ENCODE data around the gene PRR15L.
"Not testable (repeated sequence)": the region's sequence is repeated elsewhere in the genome, so short reads cannot be mapped to it uniquely, and the experiment has no call there.

Gene PRR15L

GRCh38 chr17:47929218-47930000 is 28.3 kb downstream of the PRR15L start:
- DNase-seq: no peak

- no peak for DNase-seq
Observed at GRCh38 chr17:47928415-47928814, 29.3 kb downstream of the PRR15L start.

GRCh38 chr17:47927821-47928400 is 29.8 kb downstream of the PRR15L start:
- no peak for DNase-seq

DNA sequence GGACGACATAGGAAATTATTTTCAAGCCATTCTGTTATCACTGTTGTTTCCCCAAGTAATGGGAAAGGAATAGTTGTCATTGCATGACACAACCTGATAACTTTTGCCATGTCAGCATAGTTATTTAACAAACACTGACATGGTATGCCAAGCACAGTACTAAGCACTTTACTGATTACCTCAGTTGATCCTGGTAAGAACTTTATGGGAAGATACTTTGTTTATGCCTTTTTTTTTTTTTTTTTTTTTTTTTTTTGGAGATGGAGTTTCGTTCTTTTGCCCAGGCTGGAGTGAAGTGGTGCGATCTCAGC is 32.0 kb downstream of the PRR15L start:
- no peak for DNase-seq

GRCh38 chr17:47924785-47925677 is 32.7 kb downstream of the PRR15L start:
- no peak for DNase-seq

- not testable (repeated sequence) for DNase-seq
Observed at GRCh38 chr17:47919889-47920288, 37.8 kb downstream of the PRR15L start.

DNA sequence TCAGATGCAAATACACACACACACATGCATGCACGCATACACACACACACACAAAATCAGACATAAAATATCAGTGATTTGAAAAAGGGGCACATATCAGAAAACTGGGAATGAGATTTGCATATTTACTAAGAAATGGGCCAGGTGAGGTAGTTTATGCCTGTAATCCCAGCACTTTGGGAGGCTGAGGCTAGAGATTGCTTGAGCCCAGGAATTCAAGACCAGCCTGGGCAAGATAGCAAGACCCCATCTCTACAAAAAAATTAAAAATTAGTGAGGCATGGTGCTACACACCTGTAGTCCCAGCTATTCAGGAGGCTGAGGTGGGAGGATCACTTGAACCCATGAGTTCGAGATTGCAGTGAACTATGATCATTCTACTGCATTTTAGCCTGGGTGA is 38.7 kb downstream of the PRR15L start:
- no peak for DNase-seq

DNA sequence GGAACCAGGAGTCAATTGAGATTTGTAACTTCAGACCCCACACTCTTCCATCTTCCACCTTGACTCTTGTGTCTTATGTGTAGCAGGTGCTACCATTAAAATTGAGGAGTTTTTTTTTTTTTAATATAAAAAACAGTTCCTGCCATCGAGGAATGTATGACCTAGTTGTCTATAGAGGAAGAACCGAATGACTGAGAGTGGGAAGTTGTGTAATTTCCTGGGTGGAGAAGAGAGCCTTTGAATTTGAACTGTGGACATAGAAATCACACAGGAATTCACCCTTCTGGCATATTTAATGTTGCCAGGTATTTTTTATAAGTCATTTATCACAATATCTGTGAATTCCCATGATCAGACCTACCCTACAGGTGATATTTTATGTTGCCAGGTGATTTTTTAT is 39.7 kb downstream of the PRR15L start:
- no peak for DNase-seq

DNA sequence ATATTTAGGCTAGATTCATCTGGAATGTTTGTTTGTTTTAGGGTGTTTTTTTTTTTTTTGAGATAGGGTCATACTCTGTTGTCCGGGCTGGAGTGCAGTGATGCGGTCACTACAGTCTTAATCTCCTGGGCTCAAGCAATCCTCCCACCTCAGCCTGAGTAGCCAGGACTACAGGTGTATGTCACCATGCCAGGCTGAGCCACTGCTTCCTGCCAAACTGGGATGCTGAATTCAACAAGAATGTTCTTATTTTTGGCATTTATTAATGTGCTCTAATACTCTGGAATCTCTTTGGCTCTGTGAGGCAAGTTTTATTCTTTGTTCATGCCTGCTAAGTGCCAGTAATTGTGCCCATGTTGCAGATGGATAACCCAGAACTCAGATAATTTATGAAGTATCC is 40.1 kb downstream of the PRR15L start:
- no peak for DNase-seq

- no peak for DNase-seq
Observed at GRCh38 chr17:47916489-47917208, 41.0 kb downstream of the PRR15L start.

DNA sequence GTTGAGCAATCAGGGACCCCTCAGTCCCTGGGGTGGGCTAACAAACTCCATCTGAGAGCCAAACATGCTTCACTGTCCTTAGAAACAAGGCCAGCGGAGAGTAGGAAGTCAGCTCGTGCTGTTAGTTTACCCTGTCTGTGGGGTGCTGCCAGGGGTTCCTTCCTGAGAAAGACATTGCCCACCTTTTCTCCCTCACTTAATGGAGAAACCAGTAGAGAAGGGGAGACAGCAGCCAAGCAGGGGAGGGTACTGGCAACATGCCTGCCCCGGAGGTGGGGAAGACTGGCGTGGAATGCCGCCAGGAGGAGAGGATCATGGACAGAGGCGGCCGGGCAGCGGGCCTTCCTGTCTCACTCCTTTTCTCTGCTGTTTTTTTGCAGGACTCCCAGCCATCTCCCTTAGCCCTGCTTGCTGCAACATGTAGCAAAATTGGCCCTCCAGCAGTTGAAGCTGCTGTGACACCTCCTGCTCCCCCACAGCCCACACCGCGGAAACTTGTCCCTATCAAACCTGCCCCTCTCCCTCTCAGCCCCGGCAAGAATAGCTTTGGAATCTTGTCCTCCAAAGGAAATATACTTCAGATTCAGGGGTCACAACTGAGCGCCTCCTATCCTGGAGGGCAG is 41.8 kb downstream of the PRR15L start:
- DNase-seq: no peak

DNA sequence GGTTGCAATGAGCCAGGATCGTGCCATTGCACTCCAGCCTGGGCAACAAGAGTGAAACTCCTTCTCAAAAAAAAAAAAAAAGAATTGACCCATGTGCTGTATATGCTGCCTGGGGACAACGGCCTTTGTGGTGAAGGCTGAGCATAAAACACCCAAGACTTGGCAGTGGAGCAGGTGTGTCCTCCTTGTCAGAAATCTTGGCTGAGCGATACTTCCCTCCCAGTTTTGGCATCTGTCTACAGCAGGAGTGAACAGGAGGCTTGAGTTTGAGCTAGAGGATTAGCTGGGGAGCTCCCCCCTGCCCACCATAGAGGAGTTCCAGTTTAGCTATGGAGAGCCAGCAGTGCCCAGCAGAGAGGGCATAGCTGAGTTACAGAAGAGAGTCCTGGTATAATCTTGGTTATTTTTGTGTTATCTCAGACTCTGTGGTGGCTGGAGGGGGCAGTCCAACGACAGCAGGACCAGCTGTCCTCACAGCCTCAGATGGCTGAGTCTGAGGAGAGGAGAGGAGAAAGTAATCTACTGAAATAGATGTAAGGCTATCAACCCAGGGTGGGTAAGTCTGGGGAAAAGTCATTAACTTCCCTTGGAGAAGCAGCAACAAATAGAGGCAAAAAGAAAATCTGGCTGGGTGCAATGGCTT is 43.3 kb downstream of the PRR15L start:
- DNase-seq: no peak

DNA sequence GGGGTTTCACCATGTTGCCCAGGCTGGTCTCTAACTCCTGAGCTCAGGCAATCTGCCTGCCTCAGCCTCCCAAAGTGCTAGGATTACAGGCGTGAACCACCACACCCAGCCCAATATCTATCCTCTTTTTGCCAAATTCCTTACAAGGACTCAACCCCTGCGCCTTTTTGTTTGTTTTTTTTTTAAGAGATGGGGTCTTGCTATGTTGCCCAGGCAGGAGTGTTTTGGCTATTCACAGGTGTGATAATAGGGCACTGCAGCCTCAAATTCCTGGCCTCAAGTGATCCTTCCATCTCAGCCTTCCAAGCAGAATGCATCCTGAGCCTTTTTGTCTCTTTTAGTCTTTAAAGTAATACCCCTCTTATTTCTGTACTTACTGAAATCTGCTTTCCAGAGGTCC is 44.6 kb downstream of the PRR15L start:
- no peak for DNase-seq

DNA sequence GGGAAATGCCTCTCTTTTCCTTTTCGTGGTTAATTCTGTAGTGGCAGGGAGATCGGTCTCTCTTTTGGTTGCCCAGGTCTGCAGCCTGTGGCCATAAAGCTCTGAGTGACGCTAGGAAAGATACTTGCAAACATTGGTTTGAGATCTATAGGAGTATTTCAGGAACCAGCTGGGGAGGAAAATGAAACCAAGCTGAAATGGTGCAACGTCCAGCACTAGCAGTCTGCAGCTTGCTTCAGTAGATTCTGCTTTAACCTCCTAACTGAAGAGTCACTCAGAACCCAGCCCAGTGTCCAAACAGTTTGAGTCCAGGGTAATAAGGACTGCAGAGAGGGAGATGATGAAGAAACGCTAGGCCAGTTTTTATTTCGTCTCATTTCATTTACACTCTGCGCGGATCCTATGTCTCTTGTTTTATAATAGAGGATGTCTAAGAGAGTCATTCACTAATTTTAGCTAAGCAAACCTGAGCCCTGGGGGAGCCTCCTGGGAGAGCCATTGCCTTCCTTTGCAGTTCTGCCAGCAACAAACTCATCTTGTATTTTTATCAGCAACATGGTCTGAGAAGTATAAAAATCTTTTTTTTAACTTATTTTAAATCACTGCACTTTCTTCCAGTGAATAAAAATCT is 49.6 kb downstream of the PRR15L start:
- no peak for DNase-seq

GRCh38 chr17:47906443-47906842 is 51.2 kb downstream of the PRR15L start:
- DNase-seq: no peak

DNA sequence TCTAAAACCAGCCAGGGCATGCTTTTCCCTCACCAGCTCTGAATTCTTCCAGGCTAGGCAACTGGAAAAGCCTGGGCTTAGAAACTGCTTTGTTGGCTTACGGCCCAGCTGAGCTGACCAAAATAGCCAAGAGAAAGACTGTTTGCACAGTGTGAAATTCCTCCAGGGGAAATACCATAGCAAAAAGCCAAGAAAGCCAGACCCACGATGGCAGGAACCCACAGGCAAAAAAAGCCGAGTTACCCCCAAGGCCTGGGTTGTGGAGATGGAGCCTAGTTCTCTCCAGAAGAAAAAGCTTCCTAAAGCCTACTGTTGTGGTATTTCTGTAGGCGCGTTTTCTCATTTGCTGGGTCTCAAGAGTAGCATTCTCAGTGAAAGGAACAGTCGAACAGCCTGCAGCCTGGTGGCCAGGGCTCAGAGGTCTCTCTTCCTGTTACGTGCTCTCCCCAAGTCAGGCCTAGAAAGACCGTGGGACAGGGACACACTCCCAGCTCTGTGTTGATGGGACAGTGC is 52.4 kb downstream of the PRR15L start:
- DNase-seq: no peak

GRCh38 chr17:47902039-47902744 is 55.5 kb downstream of the PRR15L start:
- no peak for DNase-seq

Data from effector CD8-positive, alpha-beta T cell (primary cell).